GM21423 (cell line): ENCODE measurements around the gene XPNPEP1.

Source experiments
- ATAC-seq: cut with Tn5 transposase; IDR thresholded peaks from one replicate; pipeline ENCODE4 v1.9.1; 2021; ENCODE audit warnings: mild to moderate bottlenecking, moderate library complexity; ENCODE audit not compliant: unreplicated experiment

Gene XPNPEP1

DNA sequence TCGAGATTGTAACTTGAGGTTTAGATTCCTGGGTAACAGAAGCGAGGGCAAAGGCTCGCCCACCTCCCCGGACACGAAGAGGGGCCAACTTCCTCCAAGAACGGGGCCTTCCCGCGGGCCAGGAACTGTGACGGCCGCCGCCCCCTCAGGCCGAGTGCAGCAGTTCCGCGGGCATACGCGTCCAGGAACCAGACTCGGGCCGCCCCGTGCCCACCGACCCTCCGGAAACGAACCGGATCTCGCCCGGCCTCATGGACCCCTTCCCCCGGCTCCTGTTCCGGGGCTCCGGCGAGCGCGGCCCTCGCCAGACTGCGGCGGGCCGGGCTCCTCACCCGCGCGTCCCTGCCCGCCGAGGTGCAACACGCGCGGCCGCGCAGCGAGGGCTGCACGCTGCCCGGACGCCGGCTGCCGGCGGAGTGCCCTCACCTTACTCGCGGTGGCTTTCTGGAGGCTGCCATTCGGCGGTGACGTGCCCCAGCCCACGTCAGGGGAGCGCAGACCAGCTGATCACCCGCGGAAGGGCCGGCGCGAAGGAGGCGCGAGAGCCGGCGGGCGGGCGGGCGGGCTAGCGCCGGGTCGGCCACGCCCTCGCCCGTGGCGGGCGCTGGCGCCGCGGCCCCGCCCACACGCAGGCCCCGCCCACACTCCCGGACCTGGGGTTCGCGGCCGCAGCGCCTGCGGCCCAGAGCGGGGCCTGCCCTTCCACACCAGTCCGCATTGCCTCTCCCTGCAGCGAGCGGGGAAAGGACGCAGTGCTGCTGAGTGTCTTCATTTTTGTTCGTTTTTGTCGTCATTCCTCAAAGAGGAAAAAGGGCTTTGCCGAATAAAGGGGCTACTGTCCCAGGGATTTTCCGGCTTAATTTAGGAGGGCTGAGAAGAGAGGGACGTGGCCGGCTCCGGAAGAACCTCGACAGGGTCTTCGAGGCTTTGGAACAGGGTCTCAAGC is at the start of gene XPNPEP1:
XPNPEP1 (minus strand) TSS at position 536 of the 946 bp plus-strand sequence; CDS start at position 458, 78 bp downstream.
- peak; percentile 96 for ATAC-seq

GRCh38 chr10:109972372-109973001 is 49.2 kb upstream of the XPNPEP1 start:
- ATAC-seq = no peak

- no peak for ATAC-seq
Observed at GRCh38 chr10:109971634-109972033, 48.3 kb upstream of the XPNPEP1 start.

DNA sequence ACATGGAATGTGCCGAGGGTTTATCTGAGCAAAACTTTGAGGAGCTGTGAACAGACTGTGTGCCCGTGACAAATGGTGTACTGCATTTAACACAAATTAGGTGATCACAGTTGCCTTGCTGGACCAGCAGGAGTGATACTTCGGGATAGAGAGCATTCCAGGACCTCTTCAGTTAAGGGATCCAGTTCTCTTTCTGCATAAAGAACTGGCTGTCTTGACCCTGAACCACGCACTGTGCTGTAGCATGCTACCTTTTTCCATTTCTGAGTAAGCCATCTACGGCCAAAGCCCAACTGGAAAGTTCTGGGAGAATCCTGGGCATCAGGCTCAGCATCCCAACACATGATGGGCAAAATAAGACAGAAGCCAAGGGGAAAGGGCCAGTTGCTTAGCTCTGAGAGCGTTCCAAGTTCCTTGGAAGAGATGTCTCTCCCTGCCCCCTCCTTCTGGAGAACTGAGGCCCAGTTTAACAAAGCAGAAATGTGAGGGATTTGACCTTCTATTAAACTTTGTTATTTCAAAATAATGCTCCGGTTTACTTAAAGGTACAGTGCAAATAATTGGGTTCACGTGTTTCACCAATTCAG is 46.5 kb upstream of the XPNPEP1 start:
- no peak for ATAC-seq

DNA sequence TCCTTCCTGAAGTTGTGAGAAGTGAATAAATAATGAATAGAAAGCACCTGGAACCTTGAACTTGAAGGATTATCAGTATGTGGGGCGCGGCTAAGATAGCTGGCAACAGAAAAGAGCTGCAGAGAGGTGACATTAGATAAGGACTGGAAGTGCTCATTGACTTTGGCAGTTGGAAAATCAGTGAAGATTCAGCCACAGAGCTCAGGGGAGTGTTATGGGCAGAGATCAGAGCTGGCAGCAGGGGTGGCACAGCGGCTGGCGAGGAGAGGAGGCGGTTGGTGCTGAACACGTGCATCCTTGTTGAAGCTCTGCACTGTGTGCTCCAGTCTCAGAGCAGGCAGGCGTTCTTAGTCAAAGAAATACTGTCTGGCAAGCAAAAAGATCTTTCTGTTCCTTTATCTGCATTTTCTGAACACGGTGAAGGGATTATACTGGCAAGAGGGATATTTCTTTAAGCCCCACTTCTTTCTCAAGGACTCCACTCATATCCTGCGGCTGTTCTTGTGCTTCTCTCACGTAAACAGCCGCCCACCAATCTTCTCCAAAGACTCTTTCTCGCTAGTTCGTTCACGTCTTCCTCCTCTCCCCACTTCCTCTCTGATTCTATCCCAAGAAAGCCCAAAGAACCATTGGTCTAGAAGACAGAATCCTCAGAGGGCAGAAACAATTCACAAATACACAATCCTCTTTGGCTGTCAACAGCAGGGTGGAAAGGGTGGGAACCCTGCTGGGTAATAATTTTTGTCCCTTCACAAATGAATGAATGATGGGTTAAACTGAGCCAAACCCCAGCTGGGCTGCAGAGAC is 45.8 kb upstream of the XPNPEP1 start:
- ATAC-seq = no peak

DNA sequence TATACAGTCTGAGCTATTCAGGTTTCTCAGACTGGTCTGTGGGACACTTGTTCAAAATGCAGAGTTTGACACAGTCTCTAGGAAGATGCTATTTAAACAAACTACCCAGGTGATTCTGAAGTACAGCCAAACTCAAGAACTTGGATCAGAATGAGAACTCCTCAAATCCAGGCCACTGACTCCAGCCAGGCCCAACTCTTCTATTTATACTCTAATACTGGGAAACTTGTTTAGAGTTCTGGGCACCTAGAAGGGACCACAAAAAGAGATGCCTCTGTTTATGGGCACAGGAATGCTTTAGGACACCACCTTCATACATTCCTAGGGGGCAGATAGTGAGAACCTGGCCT is 44.4 kb upstream of the XPNPEP1 start:
- no peak for ATAC-seq

DNA sequence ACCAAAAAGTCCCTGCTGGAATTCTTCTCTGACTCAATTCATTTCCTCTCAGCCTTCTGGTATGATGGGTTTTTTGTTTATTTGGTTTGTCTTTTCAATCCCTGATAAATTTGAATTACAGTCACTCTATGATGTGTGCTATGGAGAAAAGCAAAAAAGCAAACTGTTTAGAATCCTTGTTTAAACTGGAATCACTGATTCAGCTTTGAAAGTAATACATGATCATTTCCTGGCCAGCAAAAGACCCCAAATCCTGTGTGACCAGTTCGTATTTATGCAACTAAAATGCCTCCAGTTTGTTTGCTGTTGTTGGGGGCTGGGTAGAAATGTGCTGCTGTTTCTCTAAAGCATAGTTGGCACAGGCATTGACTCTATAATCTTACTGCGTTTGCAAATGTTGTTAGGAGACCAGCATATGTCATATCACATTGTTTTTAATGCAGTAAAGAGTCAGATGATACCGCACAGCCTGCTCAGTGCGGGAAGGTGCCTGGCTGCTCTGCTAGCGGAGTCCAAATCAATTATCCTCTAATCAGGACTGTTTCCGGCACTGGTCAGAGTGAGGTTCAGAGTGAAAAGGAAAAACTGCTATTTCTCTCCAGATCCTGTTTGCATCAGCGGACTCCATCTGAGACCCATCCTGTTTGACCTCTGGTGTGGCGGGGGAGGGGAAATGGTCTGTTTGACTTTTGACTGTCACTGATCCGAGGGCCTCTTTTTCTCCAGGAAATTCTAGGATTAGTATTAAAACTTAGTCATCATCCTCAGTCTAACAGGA is 43.8 kb upstream of the XPNPEP1 start:
- no peak for ATAC-seq

DNA sequence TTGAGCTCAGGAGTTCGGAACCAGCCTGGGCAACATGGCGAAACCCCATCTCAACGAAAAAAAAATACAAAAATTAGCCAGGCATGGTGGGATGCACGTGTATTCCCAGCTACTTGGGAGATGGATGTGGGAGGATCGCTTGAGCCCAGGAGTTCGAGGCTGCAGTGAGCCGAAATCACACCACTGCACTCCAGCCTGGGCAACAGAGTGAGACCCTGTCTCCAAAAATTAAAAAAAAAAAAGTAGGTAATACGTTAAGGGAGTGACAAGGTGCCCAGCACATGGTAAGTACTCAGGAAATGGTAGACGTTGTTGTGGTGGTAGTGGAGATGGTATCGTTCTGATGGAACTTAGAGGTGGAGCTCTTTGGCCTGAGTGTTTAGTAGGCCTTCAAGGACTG is 41.0 kb upstream of the XPNPEP1 start:
- ATAC-seq = no peak

GRCh38 chr10:109963439-109963838 is 40.1 kb upstream of the XPNPEP1 start:
- no peak for ATAC-seq

GRCh38 chr10:109962247-109962646 is 38.9 kb upstream of the XPNPEP1 start:
- no peak for ATAC-seq

DNA sequence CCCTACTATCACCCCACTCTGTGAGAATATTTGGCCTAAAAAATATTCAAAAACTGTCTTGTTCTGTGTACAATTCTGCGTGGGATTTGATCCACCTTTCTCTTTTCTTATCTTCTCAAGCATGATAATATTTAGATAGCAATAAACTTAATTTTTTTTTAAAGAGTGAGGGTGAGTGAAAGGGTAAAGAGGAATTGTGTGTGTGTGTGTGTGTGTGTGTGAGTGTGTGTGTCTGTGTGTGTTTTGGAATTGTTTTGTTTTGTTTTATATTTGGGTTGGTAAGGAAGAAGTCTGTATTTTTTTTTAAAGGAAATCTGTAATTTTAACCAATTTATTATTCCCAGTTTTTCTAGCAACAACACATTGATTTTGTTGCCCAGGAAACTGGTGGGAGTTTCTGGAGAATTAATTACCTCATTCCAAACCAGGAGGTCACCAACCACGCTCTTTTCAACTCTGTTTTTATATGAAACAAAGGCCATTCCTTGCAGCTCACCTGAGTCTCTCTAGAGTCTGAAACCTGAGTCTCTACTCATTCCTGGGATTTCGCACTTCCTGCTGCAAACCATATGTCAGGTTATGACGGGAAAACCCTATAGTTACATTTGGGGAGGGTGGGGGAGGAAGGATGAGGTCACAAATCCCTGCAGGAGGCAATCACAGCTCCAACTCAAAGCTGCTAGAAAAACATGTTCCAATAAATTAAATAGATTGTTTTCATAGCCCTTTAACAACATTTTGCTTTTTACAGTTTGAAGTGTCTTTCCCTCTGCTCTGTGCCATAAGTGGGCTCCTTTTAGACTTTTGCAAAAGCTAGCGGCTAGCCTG is 38.1 kb upstream of the XPNPEP1 start:
- no peak for ATAC-seq

- ATAC-seq = no peak
Observed at GRCh38 chr10:109960682-109961081, 37.4 kb upstream of the XPNPEP1 start.

GRCh38 chr10:109959259-109960145 is 36.2 kb upstream of the XPNPEP1 start:
- no peak for ATAC-seq

DNA sequence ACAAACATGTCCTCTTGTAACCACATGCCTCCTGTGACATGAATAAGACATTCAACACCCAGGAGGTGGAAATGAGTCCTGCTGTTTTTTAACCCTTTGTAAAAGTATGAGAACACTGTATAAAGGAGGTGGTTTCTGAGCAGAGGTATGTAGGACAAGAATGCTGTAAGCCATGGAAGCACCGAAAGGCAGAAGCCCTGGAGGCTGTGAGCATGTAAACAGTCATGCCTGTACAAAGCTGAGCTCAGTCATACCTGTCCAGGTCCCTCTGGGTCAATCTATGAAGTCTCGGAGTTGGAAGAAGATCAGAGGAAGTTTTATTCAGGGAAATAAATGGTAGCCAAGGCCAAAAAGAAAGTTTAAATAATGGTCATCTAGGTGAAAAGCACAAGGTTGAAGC is 34.7 kb upstream of the XPNPEP1 start:
- ATAC-seq = no peak

DNA sequence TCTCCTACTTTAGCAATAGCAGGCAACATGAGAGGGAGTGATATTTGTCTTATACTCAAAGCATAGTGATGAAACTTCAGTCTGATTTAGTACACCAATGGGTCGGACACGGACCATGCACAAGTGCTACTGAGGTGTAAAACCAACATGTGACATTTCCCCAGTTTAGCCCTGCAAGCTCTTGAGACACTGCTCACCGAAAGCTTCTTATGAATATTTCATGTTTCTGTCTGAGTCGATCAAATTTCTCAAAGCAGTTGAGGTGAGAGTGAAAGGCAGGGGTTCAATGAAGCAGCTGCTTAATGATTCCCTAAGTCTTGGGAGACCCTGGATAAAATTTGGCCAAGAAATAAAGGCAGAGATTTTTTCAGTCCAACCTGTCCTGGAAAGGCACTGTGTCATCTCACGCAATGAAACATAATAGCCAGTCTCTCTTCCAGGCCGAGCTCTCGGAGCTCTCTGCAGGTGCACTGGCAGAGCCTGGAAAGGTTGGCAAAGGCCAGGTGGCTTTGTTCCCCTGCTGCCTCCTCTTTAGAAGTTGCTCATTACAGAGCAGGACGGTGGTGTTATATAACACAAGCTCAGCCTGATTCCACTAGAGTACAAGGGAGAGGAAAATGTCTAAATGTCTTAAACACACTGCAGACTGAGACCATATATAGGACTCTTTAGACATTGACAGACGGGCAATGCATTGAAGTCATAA is 33.9 kb upstream of the XPNPEP1 start:
- peak; percentile 95 for ATAC-seq

DNA sequence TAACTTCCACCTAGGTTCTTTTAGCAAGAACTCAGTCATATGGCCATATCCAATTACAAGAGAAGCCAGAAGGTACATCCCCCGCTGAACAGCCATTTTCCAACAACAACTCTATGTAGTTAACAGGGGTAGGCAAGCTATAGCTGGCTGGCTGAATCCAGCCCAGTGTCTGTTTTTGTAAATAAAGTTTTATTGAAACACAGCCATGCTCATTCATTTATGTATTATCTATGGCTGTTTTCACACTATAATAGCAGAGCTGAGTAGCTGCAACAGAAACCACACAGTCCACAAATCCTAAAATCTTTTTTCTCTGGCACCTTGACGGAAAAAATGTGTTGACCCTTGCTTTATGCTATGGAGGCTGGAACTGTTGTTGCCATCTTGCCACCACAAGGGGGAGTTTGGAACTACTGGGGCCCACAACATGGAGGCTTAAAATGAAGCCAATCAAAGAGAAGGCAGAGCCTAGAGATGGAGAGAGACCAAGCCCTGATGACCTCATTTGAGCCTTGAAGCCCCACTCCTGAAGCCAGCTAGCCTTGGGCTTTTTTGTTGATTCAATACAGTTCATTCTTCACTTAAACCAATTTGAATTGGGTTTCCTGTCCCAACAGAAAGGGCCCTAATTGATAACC is 33.3 kb upstream of the XPNPEP1 start:
- peak; percentile 74 for ATAC-seq

GRCh38 chr10:109953766-109954165 is 30.5 kb upstream of the XPNPEP1 start:
- ATAC-seq = no peak
